ENCODE results near the gene ADAMTS12. TPM values are rescaled to one million over a fixed set of nuclear protein-coding genes. Genes with fewer than 3 reads are reported as not detected.

Gene ADAMTS12
- total RNA-seq, 4 donors from 2014 or later: 0.60 to 4.1 (median 1.3) TPM

DNA sequence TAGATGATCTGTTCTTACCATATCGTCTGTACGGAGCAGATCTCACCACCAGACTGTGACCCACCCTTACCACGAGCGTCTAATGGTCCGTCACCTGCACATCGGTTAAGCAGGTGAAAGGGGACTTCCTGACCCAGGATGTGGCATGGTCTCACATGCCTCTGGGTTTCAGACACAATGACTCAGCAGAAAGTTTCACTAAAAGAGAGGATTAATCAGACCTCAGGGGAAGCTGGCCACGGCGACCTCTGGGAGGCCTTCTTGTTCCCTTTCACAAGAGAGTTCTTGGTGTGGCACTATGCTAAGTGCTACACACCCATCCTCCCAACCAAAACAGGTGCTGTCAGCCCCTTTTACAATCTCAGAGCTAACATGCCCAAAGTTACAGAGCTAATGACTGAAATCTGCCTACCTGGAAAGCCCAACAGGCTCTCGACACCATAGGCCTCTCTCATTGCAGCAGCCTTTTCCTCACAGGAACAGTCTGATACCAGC is 41.6 kb downstream of the ADAMTS12 start:
- DNase-seq: no peak
- no peaks in the 10 kb centered on the region for H3K4me1 ChIP-seq
- no peaks in the 10 kb centered on the region for H3K9me3 ChIP-seq
- no peak for TF ChIP-seq EP300 (IDR thresholded peaks at IDR 0.05; ENCODE audit: low read depth)
- TF ChIP-seq, protein P1, sequence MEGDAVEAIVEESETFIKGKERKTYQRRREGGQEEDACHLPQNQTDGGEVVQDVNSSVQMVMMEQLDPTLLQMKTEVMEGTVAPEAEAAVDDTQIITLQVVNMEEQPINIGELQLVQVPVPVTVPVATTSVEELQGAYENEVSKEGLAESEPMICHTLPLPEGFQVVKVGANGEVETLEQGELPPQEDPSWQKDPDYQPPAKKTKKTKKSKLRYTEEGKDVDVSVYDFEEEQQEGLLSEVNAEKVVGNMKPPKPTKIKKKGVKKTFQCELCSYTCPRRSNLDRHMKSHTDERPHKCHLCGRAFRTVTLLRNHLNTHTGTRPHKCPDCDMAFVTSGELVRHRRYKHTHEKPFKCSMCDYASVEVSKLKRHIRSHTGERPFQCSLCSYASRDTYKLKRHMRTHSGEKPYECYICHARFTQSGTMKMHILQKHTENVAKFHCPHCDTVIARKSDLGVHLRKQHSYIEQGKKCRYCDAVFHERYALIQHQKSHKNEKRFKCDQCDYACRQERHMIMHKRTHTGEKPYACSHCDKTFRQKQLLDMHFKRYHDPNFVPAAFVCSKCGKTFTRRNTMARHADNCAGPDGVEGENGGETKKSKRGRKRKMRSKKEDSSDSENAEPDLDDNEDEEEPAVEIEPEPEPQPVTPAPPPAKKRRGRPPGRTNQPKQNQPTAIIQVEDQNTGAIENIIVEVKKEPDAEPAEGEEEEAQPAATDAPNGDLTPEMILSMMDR (IDR thresholded peaks at IDR 0.05): no peak
- no peak for TF ChIP-seq POLR2AphosphoS5 (IDR thresholded peaks at IDR 0.05)
- no peak for TF ChIP-seq POLR2A (IDR thresholded peaks at IDR 0.05)
- H3K27me3 ChIP-seq: no peaks in the 10 kb centered on the region
- no peak overlapping the region for H3K27ac ChIP-seq
- H3K4me3 ChIP-seq: no peak overlapping the region
- in situ Hi-C loops (cut with MboI; ENCODE audit: low pct_ligation_motif_present in 1 of 4, low pct_unique_long_range_greater_than_20kb in 1 of 4, low sequenced_read_pairs in 3 of 4): no loop called here
- 78 to 95% methylated on average over 5 to 9 of the region's 9 CpGs for WGBS, 2 donors (ENCODE audit: low coverage in 1 of 2)
- no peaks in the 10 kb centered on the region for H3K36me3 ChIP-seq
- intact Hi-C loops (cut with DNase I; ENCODE audit: low total_unique reads): no loop called here

DNA sequence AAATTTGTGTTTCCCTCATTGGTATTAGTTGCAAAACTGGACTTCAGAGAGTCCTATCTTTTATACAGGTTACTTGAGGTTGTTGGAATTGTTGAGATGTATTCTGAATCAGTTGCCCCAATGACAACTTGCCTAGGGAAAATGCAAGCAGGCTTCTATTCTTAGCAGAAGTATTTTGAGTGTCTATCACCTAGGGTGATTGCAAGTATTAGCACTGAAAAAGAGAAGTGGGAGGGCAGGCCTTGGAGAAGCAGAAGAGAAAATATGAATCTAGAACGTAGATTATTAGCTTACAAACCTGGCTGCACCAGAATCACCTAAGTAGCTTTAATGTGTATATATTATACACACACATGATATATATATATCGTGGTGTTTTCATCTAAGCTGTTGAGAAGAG is 43.2 kb downstream of the ADAMTS12 start:
- Histone ChIP-seq H3K4me1 (no peaks in the 10 kb centered on the region), H3K27me3 (no peaks in the 10 kb centered on the region), H3K36me3 (no peaks in the 10 kb centered on the region), H3K27ac (no peak overlapping the region), H3K4me3 (no peak overlapping the region), H3K9me3 (no peaks in the 10 kb centered on the region)
- DNase-seq: no peak
- WGBS, 2 donors (ENCODE audit: low coverage in 1 of 2): 68 to 81% methylated on average over 2 of the region's 2 CpGs
- in situ Hi-C loops (cut with MboI; ENCODE audit: low pct_ligation_motif_present in 1 of 4, low pct_unique_long_range_greater_than_20kb in 1 of 4, low sequenced_read_pairs in 3 of 4) (no loop called here), intact Hi-C loops (cut with DNase I; ENCODE audit: low total_unique reads) (no loop called here)
- TF ChIP-seq POLR2A (IDR thresholded peaks at IDR 0.05) (no peak), POLR2AphosphoS5 (IDR thresholded peaks at IDR 0.05) (no peak), EP300 (IDR thresholded peaks at IDR 0.05; ENCODE audit: low read depth) (no peak)
- TF ChIP-seq, protein P1 (IDR thresholded peaks at IDR 0.05): no peak

- no peak for TF ChIP-seq POLR2AphosphoS5 (IDR thresholded peaks at IDR 0.05)
- TF ChIP-seq POLR2A (IDR thresholded peaks at IDR 0.05): no peak
- TF ChIP-seq, protein P1 (IDR thresholded peaks at IDR 0.05): no peak
- TF ChIP-seq EP300 (IDR thresholded peaks at IDR 0.05; ENCODE audit: low read depth): no peak
- no peaks in the 10 kb centered on the region for H3K27me3 ChIP-seq
- no peaks in the 10 kb centered on the region for H3K9me3 ChIP-seq
- intact Hi-C loops (cut with DNase I; ENCODE audit: low total_unique reads) (no loop called here), in situ Hi-C loops (cut with MboI; ENCODE audit: low pct_ligation_motif_present in 1 of 4, low pct_unique_long_range_greater_than_20kb in 1 of 4, low sequenced_read_pairs in 3 of 4) (no loop called here)
- no peak for DNase-seq
- no peaks in the 10 kb centered on the region for H3K36me3 ChIP-seq
- no peak overlapping the region for H3K4me3 ChIP-seq
- WGBS, 2 donors (ENCODE audit: low coverage in 1 of 2): 52 to 60% methylated on average over 1 to 2 of the region's 2 CpGs
- no peak overlapping the region for H3K27ac ChIP-seq
- H3K4me1 ChIP-seq: no peaks in the 10 kb centered on the region
Observed at GRCh38 chr5:33846851-33847250, 44.9 kb downstream of the ADAMTS12 start.

GRCh38 chr5:33843579-33843978 is 48.2 kb downstream of the ADAMTS12 start:
- DNase-seq: no peak
- Histone ChIP-seq H3K27ac (no peak overlapping the region), H3K36me3 (no peaks in the 10 kb centered on the region), H3K4me1 (no peaks in the 10 kb centered on the region), H3K9me3 (no peaks in the 10 kb centered on the region), H3K4me3 (no peak overlapping the region), H3K27me3 (no peaks in the 10 kb centered on the region)
- in situ Hi-C loops (cut with MboI; ENCODE audit: low pct_ligation_motif_present in 1 of 4, low pct_unique_long_range_greater_than_20kb in 1 of 4, low sequenced_read_pairs in 3 of 4): no loop called here
- 84 to 100% methylated on average over 3 of the region's 3 CpGs for whole genome bisulfite sequencing, 2 donors (ENCODE audit: low coverage in 1 of 2)
- intact Hi-C loops (cut with DNase I; ENCODE audit: low total_unique reads): no loop called here
- TF ChIP-seq POLR2AphosphoS5 (IDR thresholded peaks at IDR 0.05) (no peak), POLR2A (IDR thresholded peaks at IDR 0.05) (no peak), EP300 (IDR thresholded peaks at IDR 0.05; ENCODE audit: low read depth) (no peak)
- TF ChIP-seq, protein P1 (IDR thresholded peaks at IDR 0.05): no peak

All from transverse colon (tissue), 4 donors.